SK-N-MC (cell line): ENCODE data around the gene GMFB.

Source experiments
- EZH2 ChIP-seq: fragments of 200-600 bp; sonication (generic); IDR thresholded peaks from one replicate; pipeline ENCODE4 v1.6.1; 2017; ENCODE audit warnings: antibody characterized with exemption
- POLR2AphosphoS5 ChIP-seq: IDR thresholded peaks from 2 replicates; pipeline ENCODE4 v1.6.1; 2012; ENCODE audit warnings: mild to moderate bottlenecking, low read depth, low read length, borderline replicate concordance

GRCh38 chr14:54453252-54453651 is 35.5 kb downstream of the GMFB start:
- TF ChIP-seq POLR2AphosphoS5 (no peak), EZH2 (no peak)
